Measurements from ENCODE around the gene HOXA4.

Gene HOXA4

GRCh38 chr7:27106181-27106900 is 24.2 kb downstream of the HOXA4 start:
- Mint-ChIP-seq H3K4me3 (no peak overlapping the region), H3K27ac (no peak overlapping the region), H3K4me1 (ENCODE audit: low read depth) (peaks cover 14% of the 10 kb centered on the region), H3K9me3 (no peaks in the 10 kb centered on the region), H3K27me3 (peaks cover 43% of the 10 kb centered on the region), H3K36me3 (ENCODE audit: low read depth) (peaks cover 4% of the 10 kb centered on the region)

- H3K27me3 Mint-ChIP-seq = peaks cover 51% of the 10 kb centered on the region
- no peak overlapping the region for H3K4me3 Mint-ChIP-seq
- H3K36me3 Mint-ChIP-seq (ENCODE audit: low read depth) = peaks cover 7% of the 10 kb centered on the region
- no peaks in the 10 kb centered on the region for H3K9me3 Mint-ChIP-seq
- H3K27ac Mint-ChIP-seq = no peak overlapping the region
- peaks cover 14% of the 10 kb centered on the region for H3K4me1 Mint-ChIP-seq (ENCODE audit: low read depth)
These were observed 25.1 kb downstream of the HOXA4 start for GRCh38 chr7:27105301-27106031.

- H3K27me3 Mint-ChIP-seq = peaks cover 61% of the 10 kb centered on the region
- H3K27ac Mint-ChIP-seq = no peak overlapping the region
- peaks cover 14% of the 10 kb centered on the region for H3K4me1 Mint-ChIP-seq (ENCODE audit: low read depth)
- H3K4me3 Mint-ChIP-seq = no peak overlapping the region
- peaks cover 10% of the 10 kb centered on the region for H3K36me3 Mint-ChIP-seq (ENCODE audit: low read depth)
- H3K9me3 Mint-ChIP-seq = no peaks in the 10 kb centered on the region
These were observed 26.1 kb downstream of the HOXA4 start for GRCh38 chr7:27104341-27105058.

- no peak overlapping the region for H3K27ac Mint-ChIP-seq
- H3K4me1 Mint-ChIP-seq (ENCODE audit: low read depth) = peaks cover 15% of the 10 kb centered on the region
- peak overlapping the region; percentile 37 for H3K4me3 Mint-ChIP-seq
- H3K36me3 Mint-ChIP-seq (ENCODE audit: low read depth) = peaks cover 10% of the 10 kb centered on the region
- peaks cover 69% of the 10 kb centered on the region for H3K27me3 Mint-ChIP-seq
- H3K9me3 Mint-ChIP-seq = no peaks in the 10 kb centered on the region
These were observed 26.9 kb downstream of the HOXA4 start for GRCh38 chr7:27103489-27104226.

- Mint-ChIP-seq H3K9me3 (no peaks in the 10 kb centered on the region), H3K4me1 (ENCODE audit: low read depth) (peaks cover 23% of the 10 kb centered on the region), H3K4me3 (peak within 1 kb of the TSS; percentile 40), H3K27me3 (peaks cover 76% of the 10 kb centered on the region), H3K36me3 (ENCODE audit: low read depth) (peaks cover 10% of the 10 kb centered on the region), H3K27ac (no peak within 1 kb of the TSS)
These were observed 27.7 kb downstream of the HOXA4 start, which contains the start of gene HOXA2 for GRCh38 chr7:27102581-27103442. HOXA2 (minus strand) TSS chr7:27102683; CDS start chr7:27102500, 183 bp downstream.

- Mint-ChIP-seq H3K9me3 (no peaks in the 10 kb centered on the region), H3K36me3 (ENCODE audit: low read depth) (peaks cover 10% of the 10 kb centered on the region), H3K4me3 (no peak overlapping the region), H3K27ac (no peak overlapping the region), H3K4me1 (ENCODE audit: low read depth) (peaks cover 30% of the 10 kb centered on the region), H3K27me3 (peaks cover 84% of the 10 kb centered on the region)
These were observed 28.5 kb downstream of the HOXA4 start for GRCh38 chr7:27101957-27102580.

GRCh38 chr7:27101171-27101956 is 29.2 kb downstream of the HOXA4 start:
- Mint-ChIP-seq H3K4me1 (ENCODE audit: low read depth) (peaks cover 32% of the 10 kb centered on the region), H3K36me3 (ENCODE audit: low read depth) (peaks cover 10% of the 10 kb centered on the region), H3K27me3 (peaks cover 85% of the 10 kb centered on the region), H3K4me3 (no peak overlapping the region), H3K9me3 (no peaks in the 10 kb centered on the region), H3K27ac (no peak overlapping the region)

- Mint-ChIP-seq H3K9me3 (no peaks in the 10 kb centered on the region), H3K27me3 (peaks cover 85% of the 10 kb centered on the region), H3K36me3 (ENCODE audit: low read depth) (peaks cover 10% of the 10 kb centered on the region), H3K4me3 (no peak overlapping the region), H3K27ac (no peak overlapping the region), H3K4me1 (ENCODE audit: low read depth) (peaks cover 34% of the 10 kb centered on the region)
These were observed 29.8 kb downstream of the HOXA4 start for GRCh38 chr7:27100694-27101170.

GRCh38 chr7:27099453-27100370 is 30.8 kb downstream of the HOXA4 start:
- no peak overlapping the region for H3K4me3 Mint-ChIP-seq
- H3K9me3 Mint-ChIP-seq = no peaks in the 10 kb centered on the region
- peaks cover 44% of the 10 kb centered on the region for H3K4me1 Mint-ChIP-seq (ENCODE audit: low read depth)
- H3K27me3 Mint-ChIP-seq = peaks cover 85% of the 10 kb centered on the region
- peaks cover 10% of the 10 kb centered on the region for H3K36me3 Mint-ChIP-seq (ENCODE audit: low read depth)
- H3K27ac Mint-ChIP-seq = no peak overlapping the region

GRCh38 chr7:27098578-27099451 is 31.7 kb downstream of the HOXA4 start:
- peaks cover 47% of the 10 kb centered on the region for H3K4me1 Mint-ChIP-seq (ENCODE audit: low read depth)
- H3K27me3 Mint-ChIP-seq = peaks cover 85% of the 10 kb centered on the region
- H3K9me3 Mint-ChIP-seq = no peaks in the 10 kb centered on the region
- H3K36me3 Mint-ChIP-seq (ENCODE audit: low read depth) = peaks cover 8% of the 10 kb centered on the region
- H3K27ac Mint-ChIP-seq = no peak overlapping the region
- H3K4me3 Mint-ChIP-seq = no peak overlapping the region

Data from stimulated activated naive CD8-positive, alpha-beta T cell treated with anti-CD3 and anti-CD28 coated beads, Interleukin-15, Interleukin-2, amounts not matched to agents 100 ng/mL and 50 ng/mL, for 24 hours (primary cell).